Endodermal cell (in vitro differentiated cells): ENCODE measurements around the gene TTC16. TPM values are rescaled to one million over a fixed set of nuclear protein-coding genes. Genes with fewer than 3 reads are reported as not detected.

Source experiments
- DNase-seq: peaks from one replicate; pipeline ENCODE4 v3.0.0-alpha.2; 2017
- H3K27ac ChIP-seq: 2 replicates; pipeline ENCODE4 v1.5.1; 2013; ENCODE audit warnings: mild to moderate bottlenecking, low read depth, low read length, moderate library complexity
- H3K27me3 ChIP-seq: 2 replicates; pipeline ENCODE4 v1.6.1; 2013; ENCODE audit warnings: mild to moderate bottlenecking, low read length, moderate library complexity; ENCODE audit not compliant: insufficient read depth, control insufficient read depth, poor library complexity, severe bottlenecking
- H3K36me3 ChIP-seq: 2 replicates; pipeline ENCODE4 v1.7.0; 2013; ENCODE audit warnings: mild to moderate bottlenecking, low read length, moderate library complexity; ENCODE audit not compliant: control insufficient read depth, insufficient read depth
- H3K4me1 ChIP-seq: one replicate; pipeline ENCODE4 v1.7.0; 2013; ENCODE audit warnings: low read length; ENCODE audit not compliant: control insufficient read depth, insufficient read depth
- H3K4me3 ChIP-seq: 2 replicates; pipeline ENCODE4 v1.5.1; 2013; ENCODE audit warnings: mild to moderate bottlenecking, low read length, moderate library complexity
- H3K9ac ChIP-seq: 2 replicates; pipeline ENCODE4 v1.6.1; 2013; ENCODE audit warnings: mild to moderate bottlenecking, low read length, moderate library complexity; ENCODE audit not compliant: poor library complexity, severe bottlenecking; ENCODE audit errors: extremely low read depth
- H3K9me3 ChIP-seq: 2 replicates; pipeline ENCODE4 v1.6.1; 2013; ENCODE audit warnings: mild to moderate bottlenecking, low read length, moderate library complexity; ENCODE audit not compliant: control insufficient read depth
- H3K27ac Mint-ChIP-seq: 2 replicates; pipeline ENCODE4 v1.8.0; 2020; ENCODE audit warnings: mixed read lengths
- H3K27me3 Mint-ChIP-seq: 2 replicates; pipeline ENCODE4 v1.8.0; 2021; ENCODE audit warnings: mild to moderate bottlenecking, mixed read lengths; ENCODE audit not compliant: insufficient read depth
- H3K36me3 Mint-ChIP-seq: 2 replicates; pipeline ENCODE4 v1.8.0; 2020; ENCODE audit warnings: low read depth, mixed read lengths
- H3K4me1 Mint-ChIP-seq: 2 replicates; pipeline ENCODE4 v1.8.0; 2020; ENCODE audit warnings: mixed read lengths
- H3K4me3 Mint-ChIP-seq: 2 replicates; pipeline ENCODE4 v1.8.0; 2020; ENCODE audit warnings: mild to moderate bottlenecking, moderate library complexity, mixed read lengths
- H3K9me3 Mint-ChIP-seq: 2 replicates; pipeline ENCODE4 v1.8.0; 2020; ENCODE audit warnings: mild to moderate bottlenecking, mixed read lengths
- WGBS, 2 experiments: methylation state at CpG; one replicate each; pipeline versions ENCODE4 v1.1.5 to v1.1.7; 2013; ENCODE audit warnings: missing lambda C conversion rate in 2 of 2, mixed read lengths in 1 of 2; ENCODE audit not compliant: insufficient coverage in 1 of 2, insufficient read length in 1 of 2; 5-methylcytosine and 5-hydroxymethylcytosine counted together
- long read RNA-seq, 4 experiments: library from polyadenylated mRNA in 2 of 4; library from RNA in 1 of 4; library from capped mRNA in 1 of 4; stranded (forward) in 3 of 4; unstranded in 1 of 4; transcript quantifications; one replicate each; pipeline ENCODE4 v2.0.0, GENCODE V29; 2020 to 2021; ENCODE audit warnings: inconsistent platforms in 1 of 4
- polyA plus RNA-seq, 2 experiments: library from polyadenylated mRNA; stranded (reverse); fragments of 50-300 nt; gene quantifications; one replicate each; pipeline ENCODE4 v1.2.3, GENCODE V29; 2013
- total RNA-seq, 2 donors: library from RNA; stranded (reverse); fragmentation: NEBNext Ultra II Directional in 1 of 2; extraction: Animal tissue kit (Norgen Biotek cat#: 25700) in 1 of 2; gene quantifications; 2 replicates in 1 of 2; 3 replicates in 1 of 2; pipeline ENCODE4 v1.2.1, GENCODE V29; 2021
- TF ChIP-seq, protein P1 (sequence below): fragments of 200-600 bp; sonication (generic); conservative IDR thresholded peaks from 2 replicates; pipeline ENCODE4 v1.5.0; 2021; ENCODE audit warnings: antibody characterized with exemption, mild to moderate bottlenecking

Gene TTC16, protein sequence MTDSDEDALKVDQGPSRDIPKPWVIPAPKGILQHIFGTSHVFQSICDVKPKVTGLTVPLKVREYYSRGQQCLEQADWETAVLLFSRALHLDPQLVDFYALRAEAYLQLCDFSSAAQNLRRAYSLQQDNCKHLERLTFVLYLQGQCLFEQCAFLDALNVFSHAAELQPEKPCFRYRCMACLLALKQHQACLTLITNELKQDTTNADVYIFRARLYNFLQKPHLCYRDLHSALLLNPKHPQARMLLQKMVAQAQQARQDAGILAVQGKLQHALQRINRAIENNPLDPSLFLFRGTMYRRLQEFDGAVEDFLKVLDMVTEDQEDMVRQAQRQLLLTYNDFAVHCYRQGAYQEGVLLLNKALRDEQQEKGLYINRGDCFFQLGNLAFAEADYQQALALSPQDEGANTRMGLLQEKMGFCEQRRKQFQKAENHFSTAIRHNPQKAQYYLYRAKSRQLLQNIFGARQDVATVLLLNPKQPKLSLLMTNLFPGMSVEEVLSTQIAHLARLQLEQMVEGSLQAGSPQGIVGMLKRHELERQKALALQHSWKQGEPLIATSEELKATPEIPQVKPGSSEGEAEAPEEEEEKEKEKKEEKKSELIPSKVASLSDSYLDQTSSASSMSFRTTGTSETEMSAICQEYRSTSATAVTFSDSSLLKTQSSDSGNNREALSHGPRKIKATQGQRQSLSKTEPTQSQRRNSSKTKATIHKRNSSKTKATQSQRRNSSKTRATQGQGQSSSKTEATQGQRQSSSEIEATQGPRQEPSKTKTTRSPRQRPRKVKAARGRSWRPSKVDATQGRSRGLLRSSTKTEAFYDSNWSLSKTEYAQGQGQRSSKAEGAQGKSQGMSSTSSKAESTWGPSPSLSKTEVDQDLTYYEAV
- total RNA-seq, result not detected
- polyA plus RNA-seq (2013, experiment 1 of 2), result not detected
- polyA plus RNA-seq (2013, experiment 2 of 2), result not detected
- long read RNA-seq, experiment 1, result 0 reads
- long read RNA-seq, experiment 2, result 0 reads
- long read RNA-seq, experiment 3, partial matches to known transcripts, result 0 of 1 reads
- long read RNA-seq, experiment 3, other reads (novel, unspliced or antisense), result 1 of 1 reads
- long read RNA-seq, experiment 4, result 0 reads

DNA sequence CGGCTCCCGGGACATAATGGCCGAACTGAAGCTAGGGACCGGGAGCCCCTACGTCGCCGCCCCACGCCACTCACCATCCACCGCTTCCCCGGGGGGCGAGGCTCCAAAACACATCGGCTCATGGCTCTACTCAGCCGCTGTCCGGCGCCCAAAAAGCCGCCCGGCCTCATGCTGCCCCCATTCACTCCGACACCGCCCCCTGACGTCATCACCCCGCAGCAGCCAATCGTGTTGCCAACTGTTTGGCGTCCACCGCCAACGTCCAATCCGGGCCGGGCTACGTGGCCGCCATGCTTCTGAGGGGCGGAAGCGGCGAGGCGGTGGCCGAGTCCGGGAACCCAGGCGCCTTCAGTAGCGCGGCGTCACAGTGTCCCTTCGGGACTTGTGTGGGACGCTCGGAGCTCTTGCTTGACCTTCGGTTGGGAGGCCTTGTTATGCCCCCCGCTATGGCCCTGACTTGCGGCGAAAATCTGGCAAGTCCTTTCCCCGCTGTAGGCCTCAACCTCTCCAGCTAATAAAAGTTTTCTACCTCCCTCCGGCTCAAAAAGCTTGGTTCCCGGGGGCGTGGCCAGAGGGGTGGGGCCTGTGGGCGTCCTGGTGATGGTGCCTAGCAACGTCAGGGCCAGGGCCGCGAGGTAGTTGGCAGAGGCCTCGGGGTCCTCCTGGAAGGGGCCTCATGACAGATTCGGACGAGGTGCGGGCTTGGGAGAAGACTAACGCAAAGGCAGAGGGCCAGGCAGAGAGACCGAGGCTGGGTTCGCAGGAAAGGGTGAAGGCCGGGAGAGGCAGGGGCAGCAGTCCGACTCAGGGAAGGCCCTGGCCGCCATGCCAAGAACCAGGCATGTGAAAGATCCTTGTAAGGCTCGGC, at the start of gene TTC16, which contains the start of gene PTRH1:
Gene TTC16 (plus strand): TSS at position 610 of the 868 bp plus-strand sequence. CDS start 67 bp downstream, at position 677.
Gene PTRH1 (minus strand): TSS at position 194 of the 868 bp plus-strand sequence. CDS start 24 bp downstream, at position 170.
- Histone ChIP-seq H3K4me1 (no peaks in the 10 kb centered on the region), H3K27ac (no peak within 1 kb of the TSS), H3K9ac (peak within 1 kb of the TSS; percentile 58), H3K9me3 (no peaks in the 10 kb centered on the region), H3K4me3 (peak within 1 kb of the TSS; percentile 83), H3K27me3 (no peaks in the 10 kb centered on the region), H3K36me3 (no peaks in the 10 kb centered on the region)
- H3K4me3 Mint-ChIP-seq, result peak within 1 kb of the TSS; percentile 90
- DNase-seq, result peak; percentile 99
- no peaks in the 10 kb centered on the region for H3K36me3 Mint-ChIP-seq
- H3K4me1 Mint-ChIP-seq, result peaks cover 12% of the 10 kb centered on the region
- H3K27ac Mint-ChIP-seq, result peak within 1 kb of the TSS; percentile 93
- TF ChIP-seq, protein P1, sequence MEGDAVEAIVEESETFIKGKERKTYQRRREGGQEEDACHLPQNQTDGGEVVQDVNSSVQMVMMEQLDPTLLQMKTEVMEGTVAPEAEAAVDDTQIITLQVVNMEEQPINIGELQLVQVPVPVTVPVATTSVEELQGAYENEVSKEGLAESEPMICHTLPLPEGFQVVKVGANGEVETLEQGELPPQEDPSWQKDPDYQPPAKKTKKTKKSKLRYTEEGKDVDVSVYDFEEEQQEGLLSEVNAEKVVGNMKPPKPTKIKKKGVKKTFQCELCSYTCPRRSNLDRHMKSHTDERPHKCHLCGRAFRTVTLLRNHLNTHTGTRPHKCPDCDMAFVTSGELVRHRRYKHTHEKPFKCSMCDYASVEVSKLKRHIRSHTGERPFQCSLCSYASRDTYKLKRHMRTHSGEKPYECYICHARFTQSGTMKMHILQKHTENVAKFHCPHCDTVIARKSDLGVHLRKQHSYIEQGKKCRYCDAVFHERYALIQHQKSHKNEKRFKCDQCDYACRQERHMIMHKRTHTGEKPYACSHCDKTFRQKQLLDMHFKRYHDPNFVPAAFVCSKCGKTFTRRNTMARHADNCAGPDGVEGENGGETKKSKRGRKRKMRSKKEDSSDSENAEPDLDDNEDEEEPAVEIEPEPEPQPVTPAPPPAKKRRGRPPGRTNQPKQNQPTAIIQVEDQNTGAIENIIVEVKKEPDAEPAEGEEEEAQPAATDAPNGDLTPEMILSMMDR, result no peak
- 7% methylated on average over 55 to 65 of the region's 65 CpGs for WGBS, 2 experiments
- no peaks in the 10 kb centered on the region for H3K9me3 Mint-ChIP-seq
- H3K27me3 Mint-ChIP-seq, result peaks cover 2% of the 10 kb centered on the region

DNA sequence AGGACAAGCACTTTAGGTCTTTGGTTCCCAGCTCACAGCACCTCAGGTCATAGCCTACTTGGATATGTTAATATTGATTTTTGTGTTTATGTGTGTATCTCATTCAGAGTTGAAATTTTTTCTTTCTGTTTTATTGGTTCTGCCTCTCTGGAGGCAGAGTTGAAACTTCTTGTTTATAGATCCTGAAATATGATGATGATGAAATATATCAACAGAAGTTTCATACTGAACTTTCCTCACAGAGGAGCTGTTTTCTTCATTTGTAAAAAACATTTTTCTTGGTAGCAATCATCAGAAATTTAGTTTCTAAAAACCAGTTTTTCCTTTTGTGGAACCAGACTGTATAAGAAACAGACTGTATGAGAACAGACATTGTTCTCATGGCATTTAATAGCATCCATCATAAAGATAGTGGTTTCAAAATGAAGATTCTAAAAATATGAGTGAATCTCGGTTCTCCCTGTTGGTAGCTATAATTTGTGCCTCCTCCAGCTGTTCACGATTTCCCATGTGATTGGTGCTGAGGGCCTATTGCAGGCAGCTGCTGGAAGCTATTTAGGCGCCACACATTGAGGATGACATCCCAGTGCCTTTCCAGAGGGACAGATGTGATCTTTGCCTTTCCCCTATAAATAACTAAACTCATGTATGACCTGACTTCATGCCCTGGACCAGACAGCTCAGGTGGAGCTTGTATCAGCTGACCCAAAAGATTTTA, 48.6 kb upstream of the TTC16 start:
- Histone ChIP-seq H3K4me1 (peaks cover 3% of the 10 kb centered on the region), H3K4me3 (no peak overlapping the region), H3K36me3 (no peaks in the 10 kb centered on the region), H3K9ac (no peak overlapping the region), H3K27ac (no peak overlapping the region), H3K27me3 (no peaks in the 10 kb centered on the region), H3K9me3 (no peaks in the 10 kb centered on the region)
- Mint-ChIP-seq H3K27ac (no peak overlapping the region), H3K9me3 (no peaks in the 10 kb centered on the region), H3K36me3 (peaks cover 23% of the 10 kb centered on the region), H3K27me3 (no peaks in the 10 kb centered on the region), H3K4me3 (no peak overlapping the region), H3K4me1 (no peaks in the 10 kb centered on the region)
- TF ChIP-seq, protein P1, result no peak
- WGBS, 2 experiments, result 91 to 100% methylated on average over 3 of the region's 3 CpGs
- DNase-seq, result no peak
